Measurements from ENCODE around the gene KCNMA1. TPM values are rescaled to one million over a fixed set of nuclear protein-coding genes. Genes with fewer than 3 reads are reported as not detected.

KCNMA1 gene
- total RNA-seq, 1 experiment from 2014 or later, result 143 TPM

GRCh38 chr10:77361426-77361825 is 276.2 kb downstream of the KCNMA1 start:
- CTCF ChIA-PET, result no interaction called here
- H3K9me3 ChIP-seq (ENCODE audit: low read length), result no peaks in the 10 kb centered on the region
- POLR2A ChIA-PET (ENCODE audit: unreplicated experiment), result no interaction called here

GRCh38 chr10:77360835-77361234 is 276.8 kb downstream of the KCNMA1 start:
- ChIA-PET POLR2A (ENCODE audit: unreplicated experiment) (no interaction called here), CTCF (no interaction called here)
- TF ChIP-seq EZH2phosphoT487 (IDR thresholded peaks at IDR 0.05; ENCODE audit: borderline replicate concordance, low read length), result no peak

More at GRCh38 chr10:77361426-77361825, 276.2 kb downstream of the KCNMA1 start:
- peaks cover 22% of the 10 kb centered on the region for H3K4me1 ChIP-seq (ENCODE audit: insufficient read depth, low read length)
- intact Hi-C loops (cut with micrococcal nuclease), result no loop called here
- no peaks in the 10 kb centered on the region for H4K20me1 ChIP-seq (ENCODE audit: low read length)
- no peak overlapping the region for H2AFZ ChIP-seq (ENCODE audit: low read length)
- DNase-seq, result no peak
- no peak overlapping the region for H3K4me3 ChIP-seq (ENCODE audit: low read length)
- 0 out of 2 replicates have a peak, but pooled peaks cover 3% of the 10 kb centered on the region for H3K9me2 ChIP-seq (replicated peaks; ENCODE audit: low read length)
- H3K9ac ChIP-seq (ENCODE audit: low read length), result no peak overlapping the region
- H3K79me2 ChIP-seq (ENCODE audit: low read length), result peaks cover 7% of the 10 kb centered on the region; the same call in 1 of the 2 replicates
- BruUV-seq (replicated peaks), result no TSS peak
- no peaks in the 10 kb centered on the region for H3K27me3 ChIP-seq (ENCODE audit: low read length)
- ATAC-seq, result no peak
- TF ChIP-seq EZH2 (IDR thresholded peaks at IDR 0.05; ENCODE audit: low read length, unreplicated experiment), result no peak
- TF ChIP-seq EZH2phosphoT487 (IDR thresholded peaks at IDR 0.05; ENCODE audit: borderline replicate concordance, low read length), result no peak
- no peak for TF ChIP-seq CTCF (conservative IDR thresholded peaks at IDR 0.05; ENCODE audit: low read depth, low read length)
- H3K36me3 ChIP-seq (ENCODE audit: low read depth, low read length), result no peaks in the 10 kb centered on the region
- no peak overlapping the region for H3K27ac ChIP-seq (ENCODE audit: low read length)
- no peaks in the 10 kb centered on the region for H3F3A ChIP-seq (ENCODE audit: low read length, unreplicated experiment)
- H3K4me2 ChIP-seq (ENCODE audit: low read length), result no peak overlapping the region

GRCh38 chr10:77359950-77360520 is 277.6 kb downstream of the KCNMA1 start:
- no peak overlapping the region for H3K4me3 ChIP-seq (ENCODE audit: low read length)
- no peaks in the 10 kb centered on the region for H3K27me3 ChIP-seq (ENCODE audit: low read length)
- no peak for ATAC-seq
- no peak overlapping the region for H3K9ac ChIP-seq (ENCODE audit: low read length)
- peaks cover 33% of the 10 kb centered on the region for H3K4me1 ChIP-seq (ENCODE audit: insufficient read depth, low read length)
- H2AFZ ChIP-seq (ENCODE audit: low read length), result no peak overlapping the region
- intact Hi-C loops (cut with micrococcal nuclease), result no loop called here
- DNase-seq, result no peak
- ChIA-PET CTCF (no interaction called here), POLR2A (ENCODE audit: unreplicated experiment) (no interaction called here)
- H3F3A ChIP-seq (ENCODE audit: low read length, unreplicated experiment), result peaks cover 6% of the 10 kb centered on the region
- H4K20me1 ChIP-seq (ENCODE audit: low read length), result no peaks in the 10 kb centered on the region
- H3K9me3 ChIP-seq (ENCODE audit: low read length), result no peaks in the 10 kb centered on the region
- 0 out of 2 replicates have a peak, but pooled peaks cover under 1% of the 10 kb centered on the region for H3K9me2 ChIP-seq (replicated peaks; ENCODE audit: low read length)
- no TSS peak for BruUV-seq (replicated peaks)
- H3K79me2 ChIP-seq (ENCODE audit: low read length), result peaks cover 7% of the 10 kb centered on the region; the same call in 1 of the 2 replicates
- TF ChIP-seq EZH2phosphoT487 (IDR thresholded peaks at IDR 0.05; ENCODE audit: borderline replicate concordance, low read length) (no peak), CTCF (conservative IDR thresholded peaks at IDR 0.05; ENCODE audit: low read depth, low read length) (no peak), EZH2 (IDR thresholded peaks at IDR 0.05; ENCODE audit: low read length, unreplicated experiment) (no peak)
- peaks cover 5% of the 10 kb centered on the region; the same call in 1 of the 2 replicates for H3K36me3 ChIP-seq (ENCODE audit: low read depth, low read length)
- H3K4me2 ChIP-seq (ENCODE audit: low read length), result no peak overlapping the region
- no peak overlapping the region for H3K27ac ChIP-seq (ENCODE audit: low read length)

More at GRCh38 chr10:77360835-77361234, 276.8 kb downstream of the KCNMA1 start:
- H3K9me2 ChIP-seq (replicated peaks; ENCODE audit: low read length), result 0 out of 2 replicates have a peak, but pooled peaks cover 3% of the 10 kb centered on the region
- no peaks in the 10 kb centered on the region for H3K9me3 ChIP-seq (ENCODE audit: low read length)
- BruUV-seq (replicated peaks), result no TSS peak
- H3K79me2 ChIP-seq (ENCODE audit: low read length), result peaks cover 7% of the 10 kb centered on the region; the same call in 1 of the 2 replicates
- no peaks in the 10 kb centered on the region for H3K27me3 ChIP-seq (ENCODE audit: low read length)
- no peaks in the 10 kb centered on the region for H3K36me3 ChIP-seq (ENCODE audit: low read depth, low read length)
- ATAC-seq, result no peak
- H3K4me3 ChIP-seq (ENCODE audit: low read length), result no peak overlapping the region
- H3F3A ChIP-seq (ENCODE audit: low read length, unreplicated experiment), result no peaks in the 10 kb centered on the region
- peaks cover 27% of the 10 kb centered on the region for H3K4me1 ChIP-seq (ENCODE audit: insufficient read depth, low read length)
- H3K9ac ChIP-seq (ENCODE audit: low read length), result no peak overlapping the region
- DNase-seq, result no peak
- H4K20me1 ChIP-seq (ENCODE audit: low read length), result no peaks in the 10 kb centered on the region
- H3K27ac ChIP-seq (ENCODE audit: low read length), result no peak overlapping the region
- intact Hi-C loops (cut with micrococcal nuclease), result no loop called here
- no peak overlapping the region for H2AFZ ChIP-seq (ENCODE audit: low read length)
- no peak overlapping the region for H3K4me2 ChIP-seq (ENCODE audit: low read length)

Measured in PC-3 (cell line).